Suprapubic skin (tissue), 4 donors: ENCODE data around the gene SLC46A1. TPM values are rescaled to one million over a fixed set of nuclear protein-coding genes. Genes with fewer than 3 reads are reported as not detected.

ENCODE experiments used
- DNase-seq, 2 donors: peaks; one replicate each; pipeline ENCODE4 v3.0.0-alpha.2; 2019; ENCODE audit warnings: low spot score in 2 of 2
- H3K27ac ChIP-seq: fragments of 200-600 bp; sonication (generic); one replicate; pipeline ENCODE4 v1.5.1; 2019
- H3K27me3 ChIP-seq: fragments of 200-600 bp; sonication (generic); one replicate; pipeline ENCODE4 v1.5.1; 2019
- H3K36me3 ChIP-seq: fragments of 200-600 bp; sonication (generic); one replicate; pipeline ENCODE4 v1.5.1; 2019
- H3K4me1 ChIP-seq: fragments of 200-600 bp; sonication (generic); one replicate; pipeline ENCODE4 v1.5.1; 2019
- H3K4me3 ChIP-seq: fragments of 200-600 bp; sonication (generic); one replicate; pipeline ENCODE4 v1.5.1; 2019; ENCODE audit warnings: mild to moderate bottlenecking
- H3K9me3 ChIP-seq: fragments of 200-600 bp; sonication (generic); one replicate; pipeline ENCODE4 v1.5.1; 2019
- EP300 ChIP-seq: sonication (generic); formaldehyde crosslinking; IDR thresholded peaks from one replicate; pipeline ENCODE4 v1.6.1; 2017; ENCODE audit warnings: antibody characterized with exemption
- POLR2A ChIP-seq, 2 donors: fragments of 450-650 bp; IDR thresholded peaks; one replicate each; pipeline ENCODE4 v1.6.1; 2017; ENCODE audit warnings: antibody characterized with exemption in 2 of 2, mild to moderate bottlenecking in 2 of 2, moderate library complexity in 2 of 2
- POLR2AphosphoS5 ChIP-seq, 3 donors: sonication (generic); formaldehyde crosslinking; IDR thresholded peaks; one replicate each; pipeline ENCODE4 v1.6.1; 2017; ENCODE audit warnings: antibody characterized with exemption in 3 of 3
- WGBS: methylation state at CpG from one replicate; pipeline ENCODE4 v1.1.5; 2018; 5-methylcytosine and 5-hydroxymethylcytosine counted together
- total RNA-seq, 4 donors: library from RNA; depleted of rRNA; stranded (reverse); fragments of >200 nt; gene quantifications; one replicate each; pipeline ENCODE4 v1.1.0, GENCODE V29; 2016
- TF ChIP-seq, protein P1 (sequence below), 2 donors: fragments of 200-600 bp in 1 of 2; fragments of 450-650 bp in 1 of 2; sonication (generic) in 1 of 2; IDR thresholded peaks; one replicate each; pipeline ENCODE4 v1.5.1; 2016 to 2019; ENCODE audit warnings: antibody characterized with exemption in 2 of 2, mild to moderate bottlenecking in 1 of 2, moderate library complexity in 1 of 2

Gene SLC46A1
- total RNA-seq, 4 donors from 2014 or later: 2.1 to 8.5 (median 3.5) TPM

DNA sequence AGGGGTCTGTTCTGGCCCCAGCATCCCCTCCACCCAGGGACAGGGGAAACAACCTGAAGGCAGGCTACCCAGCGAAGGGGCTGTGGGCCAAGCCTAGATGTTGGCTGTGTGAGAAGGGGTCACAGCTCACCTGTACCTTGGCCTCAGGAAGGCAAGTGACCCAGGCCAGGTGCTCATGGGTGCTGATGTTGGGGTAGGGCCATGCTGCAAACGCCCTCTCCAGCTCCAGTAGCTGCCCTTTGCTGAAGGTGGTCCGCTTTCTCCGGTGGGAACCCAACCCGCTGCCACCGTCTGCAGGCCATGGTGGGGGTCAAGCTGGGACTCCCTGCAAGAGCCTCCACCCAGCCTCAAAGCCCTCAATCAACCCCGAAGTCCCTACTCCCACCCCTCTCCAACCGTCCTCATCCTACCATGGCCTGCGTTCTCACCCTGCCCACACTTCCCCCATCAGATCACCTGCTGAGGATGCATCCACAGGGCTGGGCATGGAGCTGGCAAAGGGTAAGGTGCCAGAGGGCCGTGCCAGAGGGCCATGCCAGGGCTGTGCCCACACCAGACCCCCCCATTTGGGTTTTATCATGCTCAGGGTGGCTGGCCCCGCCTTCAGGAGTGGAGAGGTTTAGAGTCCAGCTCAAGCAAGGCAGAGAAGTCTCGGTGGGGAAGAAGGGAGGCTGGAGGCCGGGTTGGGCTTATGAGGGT, 41.2 kb downstream of the SLC46A1 start, which contains the start of gene SEBOX:
TSS of gene SEBOX (minus strand) at position 535 of the 699 bp plus-strand sequence. CDS start at position 487, 48 bp downstream.
- no peak for TF ChIP-seq EP300
- TF ChIP-seq POLR2A (IDR thresholded peaks at IDR 0.05): no peak
- no peak for TF ChIP-seq POLR2AphosphoS5 (IDR thresholded peaks at IDR 0.05)
- TF ChIP-seq, protein P1, sequence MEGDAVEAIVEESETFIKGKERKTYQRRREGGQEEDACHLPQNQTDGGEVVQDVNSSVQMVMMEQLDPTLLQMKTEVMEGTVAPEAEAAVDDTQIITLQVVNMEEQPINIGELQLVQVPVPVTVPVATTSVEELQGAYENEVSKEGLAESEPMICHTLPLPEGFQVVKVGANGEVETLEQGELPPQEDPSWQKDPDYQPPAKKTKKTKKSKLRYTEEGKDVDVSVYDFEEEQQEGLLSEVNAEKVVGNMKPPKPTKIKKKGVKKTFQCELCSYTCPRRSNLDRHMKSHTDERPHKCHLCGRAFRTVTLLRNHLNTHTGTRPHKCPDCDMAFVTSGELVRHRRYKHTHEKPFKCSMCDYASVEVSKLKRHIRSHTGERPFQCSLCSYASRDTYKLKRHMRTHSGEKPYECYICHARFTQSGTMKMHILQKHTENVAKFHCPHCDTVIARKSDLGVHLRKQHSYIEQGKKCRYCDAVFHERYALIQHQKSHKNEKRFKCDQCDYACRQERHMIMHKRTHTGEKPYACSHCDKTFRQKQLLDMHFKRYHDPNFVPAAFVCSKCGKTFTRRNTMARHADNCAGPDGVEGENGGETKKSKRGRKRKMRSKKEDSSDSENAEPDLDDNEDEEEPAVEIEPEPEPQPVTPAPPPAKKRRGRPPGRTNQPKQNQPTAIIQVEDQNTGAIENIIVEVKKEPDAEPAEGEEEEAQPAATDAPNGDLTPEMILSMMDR (IDR thresholded peaks at IDR 0.05): no peak
- no peak within 1 kb of the TSS for H3K27ac ChIP-seq
- no peak for DNase-seq
- H3K4me1 ChIP-seq: no peaks in the 10 kb centered on the region
- H3K36me3 ChIP-seq: peaks cover 53% of the 10 kb centered on the region
- H3K9me3 ChIP-seq: no peaks in the 10 kb centered on the region
- H3K27me3 ChIP-seq: no peaks in the 10 kb centered on the region
- H3K4me3 ChIP-seq: no peak within 1 kb of the TSS
- 94% methylated on average over 12 of the region's 13 CpGs for WGBS

- 89% methylated on average over 6 of the region's 8 CpGs for WGBS
- Histone ChIP-seq H3K27me3 (no peaks in the 10 kb centered on the region), H3K36me3 (peaks cover 60% of the 10 kb centered on the region), H3K27ac (no peak overlapping the region), H3K9me3 (no peaks in the 10 kb centered on the region), H3K4me3 (no peak overlapping the region), H3K4me1 (no peaks in the 10 kb centered on the region)
- DNase-seq: no peak
- TF ChIP-seq POLR2A (IDR thresholded peaks at IDR 0.05) (no peak), POLR2AphosphoS5 (IDR thresholded peaks at IDR 0.05) (no peak), EP300 (no peak)
- TF ChIP-seq, protein P1 (IDR thresholded peaks at IDR 0.05): no peak
These were observed 42.0 kb downstream of the SLC46A1 start for GRCh38 chr17:28363776-28364650.

DNA sequence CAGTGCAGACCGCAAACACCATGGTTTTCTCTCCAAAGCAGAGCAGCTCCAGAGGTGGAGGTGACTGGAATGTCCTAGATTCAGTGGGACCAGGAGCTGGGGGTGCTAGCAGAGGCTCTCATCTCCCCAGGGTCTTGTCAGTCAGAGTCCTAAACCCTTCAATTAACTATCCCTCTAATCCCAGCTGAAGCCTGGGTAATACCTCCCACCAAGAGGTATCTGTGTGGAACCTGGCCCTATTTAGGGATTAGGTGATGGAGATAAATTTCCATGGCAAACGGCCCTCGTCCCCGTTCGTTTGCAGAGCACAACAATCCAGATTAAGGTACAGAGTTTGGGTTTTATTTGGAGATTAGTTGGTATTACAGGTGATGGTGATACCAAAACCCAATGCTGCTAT, 42.8 kb downstream of the SLC46A1 start:
- Histone ChIP-seq H3K4me3 (no peak overlapping the region), H3K27ac (no peak overlapping the region), H3K36me3 (peaks cover 60% of the 10 kb centered on the region), H3K27me3 (no peaks in the 10 kb centered on the region), H3K4me1 (peaks cover 4% of the 10 kb centered on the region), H3K9me3 (no peaks in the 10 kb centered on the region)
- TF ChIP-seq, protein P1 (IDR thresholded peaks at IDR 0.05): no peak
- TF ChIP-seq POLR2AphosphoS5 (IDR thresholded peaks at IDR 0.05) (no peak), EP300 (no peak), POLR2A (IDR thresholded peaks at IDR 0.05) (no peak)
- DNase-seq: no peak
- 88% methylated on average over 5 of the region's 5 CpGs for WGBS

GRCh38 chr17:28357901-28358197, 48.2 kb downstream of the SLC46A1 start:
- WGBS: 6% methylated on average over 4 of the region's 4 CpGs
- H3K36me3 ChIP-seq: peaks cover 61% of the 10 kb centered on the region
- TF ChIP-seq EP300 (no peak), POLR2AphosphoS5 (IDR thresholded peaks at IDR 0.05) (no peak), POLR2A (IDR thresholded peaks at IDR 0.05) (no peak)
- TF ChIP-seq, protein P1 (IDR thresholded peaks at IDR 0.05): no peak

More at GRCh38 chr17:28357901-28358197, 48.2 kb downstream of the SLC46A1 start:
- H3K9me3 ChIP-seq: no peaks in the 10 kb centered on the region
- H3K27me3 ChIP-seq: no peaks in the 10 kb centered on the region
- peak overlapping the region; percentile 87 for H3K27ac ChIP-seq
- H3K4me3 ChIP-seq: peak overlapping the region; percentile 89
- DNase-seq: no peak
- H3K4me1 ChIP-seq: peaks cover 23% of the 10 kb centered on the region
